ENCODE measurements around the gene PAGR1.
"Not testable (repeated sequence)": the region's sequence is repeated elsewhere in the genome, so short reads cannot be mapped to it uniquely, and the experiment has no call there.

PAGR1 gene
- total RNA-seq = 8.7 to 28.4 (median 10.9) reads per million in 9 experiments

- Mint-ChIP-seq H3K4me3 (peak within 1 kb of the TSS; percentile 91 to 93), H3K9me3 (no peaks in the 10 kb centered on the region), H3K27me3 (no peaks in the 10 kb centered on the region), H3K36me3 (ENCODE audit: insufficient read depth) (peaks cover 68% of the 10 kb centered on the region), H3K27ac (peak within 1 kb of the TSS; percentile 63 to 95), H3K4me1 (ENCODE audit: low read depth in 2 of 2) (peaks cover 62 to 67% of the 10 kb centered on the region in 2 donors)
- DNase-seq = peak; percentile 97 to 99 (median 99)
- ATAC-seq (replicated peaks) = peak; percentile 74
These were observed at the start of gene PAGR1 for GRCh38 chr16:29815793-29816693. Gene PAGR1, plus strand, starts transcription at chr16:29816152. Its CDS starts 374 bp downstream, at chr16:29816526.

GRCh38 chr16:29766571-29766970 lies 49.4 kb upstream of the PAGR1 start:
- peaks cover 0 to 3% of the 10 kb centered on the region in 2 donors for H3K4me1 Mint-ChIP-seq (ENCODE audit: low read depth in 2 of 2)
- no peaks in the 10 kb centered on the region for H3K36me3 Mint-ChIP-seq (ENCODE audit: insufficient read depth)
- no peak overlapping the region for H3K27ac Mint-ChIP-seq
- no peak for ATAC-seq (replicated peaks)
- DNase-seq = no peak
- H3K9me3 Mint-ChIP-seq = no peaks in the 10 kb centered on the region
- H3K27me3 Mint-ChIP-seq = no peaks in the 10 kb centered on the region
- H3K4me3 Mint-ChIP-seq = no peak overlapping the region

- H3K27me3 Mint-ChIP-seq = no peaks in the 10 kb centered on the region
- ATAC-seq (replicated peaks) (no peak), DNase-seq (no peak)
- no peak overlapping the region for H3K27ac Mint-ChIP-seq
- peaks cover 0 to 3% of the 10 kb centered on the region in 2 donors for H3K4me1 Mint-ChIP-seq (ENCODE audit: low read depth in 2 of 2)
- no peaks in the 10 kb centered on the region for H3K36me3 Mint-ChIP-seq (ENCODE audit: insufficient read depth)
- H3K9me3 Mint-ChIP-seq = no peaks in the 10 kb centered on the region
- no peak overlapping the region for H3K4me3 Mint-ChIP-seq
These were observed 48.9 kb upstream of the PAGR1 start for GRCh38 chr16:29767062-29767461.

GRCh38 chr16:29769507-29769906 lies 46.4 kb upstream of the PAGR1 start:
- H3K4me3 Mint-ChIP-seq = no peak overlapping the region
- H3K9me3 Mint-ChIP-seq = no peaks in the 10 kb centered on the region
- H3K36me3 Mint-ChIP-seq (ENCODE audit: insufficient read depth) = no peaks in the 10 kb centered on the region
- no peaks in the 10 kb centered on the region for H3K27me3 Mint-ChIP-seq
- DNase-seq = no peak
- H3K4me1 Mint-ChIP-seq (ENCODE audit: low read depth in 2 of 2) = peaks cover 0 to 3% of the 10 kb centered on the region in 2 donors
- H3K27ac Mint-ChIP-seq = no peak overlapping the region
- ATAC-seq (replicated peaks) = no peak

GRCh38 chr16:29770250-29770929 lies 45.6 kb upstream of the PAGR1 start:
- Mint-ChIP-seq H3K27ac (no peak overlapping the region), H3K36me3 (ENCODE audit: insufficient read depth) (no peaks in the 10 kb centered on the region), H3K9me3 (no peaks in the 10 kb centered on the region), H3K4me3 (no peak overlapping the region), H3K27me3 (no peaks in the 10 kb centered on the region), H3K4me1 (ENCODE audit: low read depth in 2 of 2) (peaks cover 0 to 4% of the 10 kb centered on the region in 2 donors)
- DNase-seq = no peak
- ATAC-seq (replicated peaks) = no peak

GRCh38 chr16:29772330-29772729 lies 43.6 kb upstream of the PAGR1 start:
- H3K27me3 Mint-ChIP-seq = not testable (repeated sequence)

GRCh38 chr16:29774730-29775129 lies 41.2 kb upstream of the PAGR1 start:
- H3K9me3 Mint-ChIP-seq = no peaks in the 10 kb centered on the region
- peaks cover 0 to 6% of the 10 kb centered on the region in 2 donors for H3K4me1 Mint-ChIP-seq (ENCODE audit: low read depth in 2 of 2)
- H3K4me3 Mint-ChIP-seq = no peak overlapping the region
- ATAC-seq (replicated peaks) (no peak), DNase-seq (no peak)
- H3K27ac Mint-ChIP-seq = no peak overlapping the region
- no peaks in the 10 kb centered on the region for H3K27me3 Mint-ChIP-seq
- no peaks in the 10 kb centered on the region for H3K36me3 Mint-ChIP-seq (ENCODE audit: insufficient read depth)

More at GRCh38 chr16:29772330-29772729, 43.6 kb upstream of the PAGR1 start:
- H3K27ac Mint-ChIP-seq; H3K4me3 Mint-ChIP-seq; H3K36me3 Mint-ChIP-seq (ENCODE audit: insufficient read depth); DNase-seq; H3K4me1 Mint-ChIP-seq (ENCODE audit: low read depth in 2 of 2); ATAC-seq (replicated peaks); H3K9me3 Mint-ChIP-seq: not testable (repeated sequence)

GRCh38 chr16:29775742-29776408 lies 40.1 kb upstream of the PAGR1 start:
- peak overlapping the region in 1 of 2 donors; percentile 13 for H3K27ac Mint-ChIP-seq
- H3K9me3 Mint-ChIP-seq = no peaks in the 10 kb centered on the region
- no peak overlapping the region for H3K4me3 Mint-ChIP-seq
- no peaks in the 10 kb centered on the region for H3K27me3 Mint-ChIP-seq
- H3K4me1 Mint-ChIP-seq (ENCODE audit: low read depth in 2 of 2) = peaks cover 0 to 6% of the 10 kb centered on the region in 2 donors
- DNase-seq = no peak
- no peaks in the 10 kb centered on the region for H3K36me3 Mint-ChIP-seq (ENCODE audit: insufficient read depth)
- no peak for ATAC-seq (replicated peaks)

GRCh38 chr16:29777576-29778350 lies 38.2 kb upstream of the PAGR1 start, which contains the start of gene ZG16:
Gene ZG16, plus strand, starts transcription at chr16:29778256. Its CDS starts 1,011 bp downstream, at chr16:29779267.
- no peaks in the 10 kb centered on the region for H3K9me3 Mint-ChIP-seq
- no peak for DNase-seq
- H3K27ac Mint-ChIP-seq = peak within 1 kb of the TSS in 1 of 2 donors; percentile 23
- H3K27me3 Mint-ChIP-seq = no peaks in the 10 kb centered on the region
- ATAC-seq (replicated peaks) = no peak
- peaks cover 0 to 8% of the 10 kb centered on the region in 2 donors for H3K4me1 Mint-ChIP-seq (ENCODE audit: low read depth in 2 of 2)
- H3K4me3 Mint-ChIP-seq = no peak within 1 kb of the TSS
- H3K36me3 Mint-ChIP-seq (ENCODE audit: insufficient read depth) = no peaks in the 10 kb centered on the region

- H3K9me3 Mint-ChIP-seq = no peaks in the 10 kb centered on the region
- no peaks in the 10 kb centered on the region for H3K36me3 Mint-ChIP-seq (ENCODE audit: insufficient read depth)
- DNase-seq (no peak), ATAC-seq (replicated peaks) (no peak)
- H3K27me3 Mint-ChIP-seq = no peaks in the 10 kb centered on the region
- H3K4me1 Mint-ChIP-seq (ENCODE audit: low read depth in 2 of 2) = peaks cover 0 to 8% of the 10 kb centered on the region in 2 donors
- no peak overlapping the region for H3K4me3 Mint-ChIP-seq
- H3K27ac Mint-ChIP-seq = no peak overlapping the region
These were observed 36.5 kb upstream of the PAGR1 start for GRCh38 chr16:29779474-29779873.

- peak overlapping the region in 1 of 2 donors; percentile 7 for H3K27ac Mint-ChIP-seq
- H3K4me1 Mint-ChIP-seq (ENCODE audit: low read depth in 2 of 2) = peaks cover 7 to 15% of the 10 kb centered on the region in 2 donors
- H3K36me3 Mint-ChIP-seq (ENCODE audit: insufficient read depth); H3K4me3 Mint-ChIP-seq; H3K9me3 Mint-ChIP-seq; ATAC-seq (replicated peaks); DNase-seq; H3K27me3 Mint-ChIP-seq: not testable (repeated sequence)
These were observed 32.6 kb upstream of the PAGR1 start for GRCh38 chr16:29783094-29783953.

GRCh38 chr16:29784157-29784556 lies 31.8 kb upstream of the PAGR1 start:
- H3K4me3 Mint-ChIP-seq = no peak overlapping the region
- H3K9me3 Mint-ChIP-seq = no peaks in the 10 kb centered on the region
- H3K27ac Mint-ChIP-seq = peak overlapping the region; percentile 7 to 26
- ATAC-seq (replicated peaks) (peak; percentile 25), DNase-seq (no peak)
- H3K27me3 Mint-ChIP-seq = no peaks in the 10 kb centered on the region
- peaks cover 3% of the 10 kb centered on the region for H3K36me3 Mint-ChIP-seq (ENCODE audit: insufficient read depth)
- H3K4me1 Mint-ChIP-seq (ENCODE audit: low read depth in 2 of 2) = peaks cover 7 to 13% of the 10 kb centered on the region in 2 donors

Measured in effector memory CD8-positive, alpha-beta T cell (primary cell).